Suprapubic skin (tissue), 4 donors: ENCODE measurements around the gene DCUN1D1. TPM values are rescaled to one million over a fixed set of nuclear protein-coding genes. Genes with fewer than 3 reads are reported as not detected.

Experiments
- DNase-seq, 2 donors: peaks; one replicate each; pipeline ENCODE4 v3.0.0-alpha.2; 2019; ENCODE audit warnings: low spot score in 2 of 2
- H3K27ac ChIP-seq: fragments of 200-600 bp; sonication (generic); one replicate; pipeline ENCODE4 v1.5.1; 2019
- H3K27me3 ChIP-seq: fragments of 200-600 bp; sonication (generic); one replicate; pipeline ENCODE4 v1.5.1; 2019
- H3K36me3 ChIP-seq: fragments of 200-600 bp; sonication (generic); one replicate; pipeline ENCODE4 v1.5.1; 2019
- H3K4me1 ChIP-seq: fragments of 200-600 bp; sonication (generic); one replicate; pipeline ENCODE4 v1.5.1; 2019
- H3K4me3 ChIP-seq: fragments of 200-600 bp; sonication (generic); one replicate; pipeline ENCODE4 v1.5.1; 2019; ENCODE audit warnings: mild to moderate bottlenecking
- H3K9me3 ChIP-seq: fragments of 200-600 bp; sonication (generic); one replicate; pipeline ENCODE4 v1.5.1; 2019
- CTCF ChIP-seq, 2 donors: fragments of 200-600 bp in 1 of 2; fragments of 450-650 bp in 1 of 2; sonication (generic) in 1 of 2; IDR thresholded peaks; one replicate each; pipeline ENCODE4 v1.5.1; 2016 to 2019; ENCODE audit warnings: antibody characterized with exemption in 2 of 2, mild to moderate bottlenecking in 1 of 2, moderate library complexity in 1 of 2
- EP300 ChIP-seq: sonication (generic); formaldehyde crosslinking; IDR thresholded peaks from one replicate; pipeline ENCODE4 v1.6.1; 2017; ENCODE audit warnings: antibody characterized with exemption
- POLR2A ChIP-seq, 2 donors: fragments of 450-650 bp; IDR thresholded peaks; one replicate each; pipeline ENCODE4 v1.6.1; 2017; ENCODE audit warnings: antibody characterized with exemption in 2 of 2, mild to moderate bottlenecking in 2 of 2, moderate library complexity in 2 of 2
- POLR2AphosphoS5 ChIP-seq, 3 donors: sonication (generic); formaldehyde crosslinking; IDR thresholded peaks; one replicate each; pipeline ENCODE4 v1.6.1; 2017; ENCODE audit warnings: antibody characterized with exemption in 3 of 3
- WGBS: methylation state at CpG from one replicate; pipeline ENCODE4 v1.1.5; 2018; 5-methylcytosine and 5-hydroxymethylcytosine counted together
- total RNA-seq, 4 donors: library from RNA; depleted of rRNA; stranded (reverse); fragments of >200 nt; gene quantifications; one replicate each; pipeline ENCODE4 v1.1.0, GENCODE V29; 2016

Gene DCUN1D1
- total RNA-seq, 4 donors from 2014 or later = 17.5 to 29.7 (median 23.0) TPM

GRCh38 chr3:182959474-182960350 lies 20.6 kb downstream of the DCUN1D1 start:
- Histone ChIP-seq H3K4me3 (no peak overlapping the region), H3K4me1 (no peaks in the 10 kb centered on the region), H3K9me3 (no peaks in the 10 kb centered on the region), H3K36me3 (peaks cover 24% of the 10 kb centered on the region), H3K27me3 (no peaks in the 10 kb centered on the region), H3K27ac (no peak overlapping the region)
- TF ChIP-seq CTCF (IDR thresholded peaks at IDR 0.05) = no peak
- TF ChIP-seq POLR2A (IDR thresholded peaks at IDR 0.05) = no peak
- no peak for TF ChIP-seq EP300
- no peak for TF ChIP-seq POLR2AphosphoS5 (IDR thresholded peaks at IDR 0.05)
- 65% methylated on average over 4 of the region's 4 CpGs for WGBS
- no peak for DNase-seq

- Histone ChIP-seq H3K4me3 (no peak overlapping the region), H3K27ac (no peak overlapping the region), H3K4me1 (no peaks in the 10 kb centered on the region), H3K36me3 (peaks cover 22% of the 10 kb centered on the region), H3K27me3 (no peaks in the 10 kb centered on the region), H3K9me3 (no peaks in the 10 kb centered on the region)
- no peak for DNase-seq
- TF ChIP-seq POLR2A (IDR thresholded peaks at IDR 0.05) (no peak), EP300 (no peak), CTCF (IDR thresholded peaks at IDR 0.05) (no peak), POLR2AphosphoS5 (IDR thresholded peaks at IDR 0.05) (no peak)
- WGBS = 91% methylated on average over 4 of the region's 4 CpGs
Observed at GRCh38 chr3:182957676-182958266, 22.6 kb downstream of the DCUN1D1 start.

GRCh38 chr3:182957226-182957625 lies 23.1 kb downstream of the DCUN1D1 start:
- TF ChIP-seq POLR2AphosphoS5 (IDR thresholded peaks at IDR 0.05) (no peak), POLR2A (IDR thresholded peaks at IDR 0.05) (no peak), CTCF (IDR thresholded peaks at IDR 0.05) (no peak)
- no peaks in the 10 kb centered on the region for H3K27me3 ChIP-seq
- no peak overlapping the region for H3K4me3 ChIP-seq
- peaks cover 17% of the 10 kb centered on the region for H3K36me3 ChIP-seq
- H3K27ac ChIP-seq = no peak overlapping the region
- WGBS = 89% methylated on average over 5 of the region's 5 CpGs
- no peaks in the 10 kb centered on the region for H3K9me3 ChIP-seq
- no peaks in the 10 kb centered on the region for H3K4me1 ChIP-seq
- DNase-seq = no peak

DNA sequence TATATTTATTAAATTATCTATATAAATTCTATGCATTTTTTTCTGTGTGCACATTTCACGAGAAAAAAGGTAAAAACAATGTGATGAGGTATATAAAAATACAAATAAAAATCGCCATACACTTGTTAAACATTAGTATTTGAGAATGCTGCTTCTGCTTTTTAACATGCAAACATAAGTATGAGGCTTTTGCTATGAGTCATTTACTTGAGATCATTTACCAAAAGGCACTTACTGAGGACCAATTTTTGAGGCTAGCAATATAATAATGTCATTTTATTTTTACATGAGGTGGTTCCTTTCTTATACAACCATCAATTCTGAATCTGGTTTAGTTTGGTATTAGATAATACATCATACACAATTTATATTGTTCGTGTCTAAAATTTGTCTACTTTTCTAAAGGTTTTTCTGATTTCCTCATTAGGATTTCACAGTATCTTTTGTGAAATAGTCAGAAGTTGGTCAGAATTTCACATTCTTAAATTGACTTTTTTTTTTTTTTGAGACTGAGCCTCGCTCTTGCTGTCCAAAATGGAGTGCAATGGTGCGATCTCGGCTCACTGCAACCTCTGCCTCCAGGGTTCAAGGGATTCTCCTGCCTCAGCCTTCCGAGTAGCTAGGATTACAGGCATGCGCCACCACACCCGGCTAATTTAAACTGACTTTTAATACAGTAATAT lies 25.6 kb downstream of the DCUN1D1 start:
- TF ChIP-seq POLR2AphosphoS5 (IDR thresholded peaks at IDR 0.05) (no peak), CTCF (IDR thresholded peaks at IDR 0.05) (no peak), EP300 (no peak)

DNA sequence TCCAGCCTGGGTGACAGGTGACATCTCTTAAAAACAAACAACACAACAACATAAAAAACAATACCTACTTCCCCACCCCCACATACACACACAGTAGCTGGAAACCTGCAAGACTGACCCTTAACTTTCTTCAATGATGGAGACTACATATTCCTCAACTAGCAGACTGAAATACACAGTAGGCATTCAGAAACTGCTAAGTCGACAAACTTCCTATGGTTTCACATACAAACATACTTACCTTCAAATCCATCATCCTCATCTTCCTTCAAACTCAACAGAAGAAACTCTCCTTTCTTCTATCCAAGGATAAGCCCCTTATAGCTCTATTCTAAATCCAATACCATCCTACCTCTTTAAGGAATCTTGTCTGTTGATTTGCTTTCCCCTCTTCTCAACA lies 30.6 kb downstream of the DCUN1D1 start:
- WGBS = 100% methylated on average over 1 of the region's 1 CpG
- Histone ChIP-seq H3K4me3 (no peak overlapping the region), H3K9me3 (no peaks in the 10 kb centered on the region), H3K27me3 (no peaks in the 10 kb centered on the region), H3K4me1 (no peaks in the 10 kb centered on the region), H3K27ac (no peak overlapping the region), H3K36me3 (peaks cover 23% of the 10 kb centered on the region)
- TF ChIP-seq CTCF (IDR thresholded peaks at IDR 0.05) (no peak), POLR2AphosphoS5 (IDR thresholded peaks at IDR 0.05) (no peak), POLR2A (IDR thresholded peaks at IDR 0.05) (no peak), EP300 (no peak)
- no peak for DNase-seq

More for the DNA sequence above, 25.6 kb downstream of the DCUN1D1 start:
- no peaks in the 10 kb centered on the region for H3K4me1 ChIP-seq
- peaks cover 14% of the 10 kb centered on the region for H3K36me3 ChIP-seq
- H3K27ac ChIP-seq = no peak overlapping the region
- WGBS = 86% methylated on average over 9 of the region's 9 CpGs
- DNase-seq = no peak
- no peaks in the 10 kb centered on the region for H3K27me3 ChIP-seq
- H3K9me3 ChIP-seq = no peaks in the 10 kb centered on the region
- no peak overlapping the region for H3K4me3 ChIP-seq
